GM12878 (cell line): Measurements from ENCODE around the gene ATXN1.

Experiments used
- BRCA1 ChIP-seq: IDR thresholded peaks from 2 replicates; pipeline ENCODE4 v1.6.1; 2011; ENCODE audit warnings: low read depth, low read length, improper control_type of control experiment
- CTCF ChIP-seq, 3 experiments: IDR thresholded peaks in 2 of 3; conservative IDR thresholded peaks in 1 of 3; 2 replicates each; pipeline ENCODE4 v1.5.1; 2011; ENCODE audit warnings: low read depth in 3 of 3, low read length in 3 of 3, mild to moderate bottlenecking in 3 of 3, control low read depth in 2 of 3, moderate library complexity in 2 of 3, inconsistent platforms in 1 of 3, mixed read lengths in 1 of 3; ENCODE audit not compliant: control insufficient read depth in 2 of 3, insufficient read depth in 1 of 3; ENCODE audit errors: extremely low read depth in 1 of 3
- EP300 ChIP-seq, 2 experiments: fragments of 150-350 bp in 1 of 2; IDR thresholded peaks; 2 replicates each; pipeline ENCODE4 v1.6.1; 2011 to 2012; ENCODE audit warnings: low read depth in 2 of 2, low read length in 2 of 2, borderline replicate concordance in 1 of 2, improper control_type of control experiment in 1 of 2, inconsistent platforms in 1 of 2; ENCODE audit not compliant: control insufficient read depth in 1 of 2
- EZH2 ChIP-seq: IDR thresholded peaks from 2 replicates; pipeline ENCODE4 v1.6.1; 2012; ENCODE audit warnings: low read depth, mild to moderate bottlenecking, control low read depth, inconsistent platforms, low read length, borderline replicate concordance; ENCODE audit not compliant: control insufficient read depth
- LARP7 ChIP-seq: fragments of 450-650 bp; IDR thresholded peaks from 2 replicates; pipeline ENCODE4 v1.6.1; 2017; ENCODE audit warnings: mild to moderate bottlenecking
- MAX ChIP-seq: IDR thresholded peaks from 2 replicates; pipeline ENCODE4 v1.6.1; 2012; ENCODE audit warnings: low read depth, low read length, improper control_type of control experiment
- MEF2A ChIP-seq: IDR thresholded peaks from 2 replicates; pipeline ENCODE4 v1.6.1; 2011; ENCODE audit warnings: low read depth, mild to moderate bottlenecking, low read length, moderate library complexity; ENCODE audit not compliant: insufficient read depth
- NFYB ChIP-seq: IDR thresholded peaks from 2 replicates; pipeline ENCODE4 v1.6.1; 2011; ENCODE audit warnings: low read depth, mild to moderate bottlenecking, low read length, improper control_type of control experiment, moderate library complexity; ENCODE audit not compliant: insufficient read depth
- NR2C1 ChIP-seq: fragments of 450-650 bp; IDR thresholded peaks from 2 replicates; pipeline ENCODE4 v1.6.1; 2017; ENCODE audit warnings: antibody characterized with exemption, mild to moderate bottlenecking, moderate library complexity
- POLR2A ChIP-seq: IDR thresholded peaks from 2 replicates; pipeline ENCODE4 v1.6.1; 2011; ENCODE audit warnings: low read depth, mild to moderate bottlenecking, low read length
- SIN3A ChIP-seq: IDR thresholded peaks from 2 replicates; pipeline ENCODE4 v1.6.1; 2012; ENCODE audit warnings: low read depth, low read length, improper control_type of control experiment
- TCF7 ChIP-seq: IDR thresholded peaks from 2 replicates; pipeline ENCODE4 v1.6.1; 2014; ENCODE audit warnings: antibody characterized with exemption, borderline replicate concordance
- TF ChIP-seq, protein P1 (sequence below): IDR thresholded peaks from 2 replicates; pipeline ENCODE4 v1.6.1; 2012; ENCODE audit warnings: mild to moderate bottlenecking, low read depth, low read length

DNA sequence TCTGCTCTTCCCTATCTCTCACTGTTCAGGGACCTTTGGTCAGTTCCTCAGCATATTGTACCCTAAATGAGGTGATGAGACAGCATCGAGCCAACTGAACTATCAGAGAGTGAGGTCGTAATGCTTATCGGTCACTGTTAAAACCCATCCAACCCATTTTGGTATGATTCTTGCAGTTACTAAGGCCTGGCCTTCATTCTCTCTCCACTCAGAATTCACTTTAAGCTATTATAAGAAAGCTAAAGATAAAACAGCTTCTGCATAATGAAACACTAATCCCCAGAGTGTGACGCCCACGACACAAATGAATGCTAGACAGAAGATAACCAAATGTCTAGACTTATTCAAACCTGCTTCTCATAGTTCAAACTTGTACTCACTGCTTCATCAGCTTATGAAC is 347.1 kb downstream of the ATXN1 start:
- TF ChIP-seq CTCF (IDR thresholded peaks at IDR 0.05 in 2 of 3, conservative IDR thresholded peaks at IDR 0.05 in 1 of 3; ENCODE audit: control insufficient read depth in 2 of 3, extremely low read depth in 1 of 3, insufficient read depth in 1 of 3, low read depth in 3 of 3, low read length in 3 of 3) (no peak), TCF7 (no peak), POLR2A (peak; percentile 33; the same call in 1 of the 2 replicates), SIN3A (no peak), BRCA1 (no peak), MEF2A (peak; percentile 89), NR2C1 (no peak), EP300 (IDR thresholded peaks at IDR 0.05; ENCODE audit: borderline replicate concordance in 1 of 2, control insufficient read depth in 1 of 2, low read depth in 2 of 2, low read length in 2 of 2) (peak in 1 of 2 experiments; percentile 22; a peak in 1 of 4 replicates), EZH2 (no peak), MAX (no peak), NFYB (no peak), LARP7 (no peak)
- TF ChIP-seq, protein P1, sequence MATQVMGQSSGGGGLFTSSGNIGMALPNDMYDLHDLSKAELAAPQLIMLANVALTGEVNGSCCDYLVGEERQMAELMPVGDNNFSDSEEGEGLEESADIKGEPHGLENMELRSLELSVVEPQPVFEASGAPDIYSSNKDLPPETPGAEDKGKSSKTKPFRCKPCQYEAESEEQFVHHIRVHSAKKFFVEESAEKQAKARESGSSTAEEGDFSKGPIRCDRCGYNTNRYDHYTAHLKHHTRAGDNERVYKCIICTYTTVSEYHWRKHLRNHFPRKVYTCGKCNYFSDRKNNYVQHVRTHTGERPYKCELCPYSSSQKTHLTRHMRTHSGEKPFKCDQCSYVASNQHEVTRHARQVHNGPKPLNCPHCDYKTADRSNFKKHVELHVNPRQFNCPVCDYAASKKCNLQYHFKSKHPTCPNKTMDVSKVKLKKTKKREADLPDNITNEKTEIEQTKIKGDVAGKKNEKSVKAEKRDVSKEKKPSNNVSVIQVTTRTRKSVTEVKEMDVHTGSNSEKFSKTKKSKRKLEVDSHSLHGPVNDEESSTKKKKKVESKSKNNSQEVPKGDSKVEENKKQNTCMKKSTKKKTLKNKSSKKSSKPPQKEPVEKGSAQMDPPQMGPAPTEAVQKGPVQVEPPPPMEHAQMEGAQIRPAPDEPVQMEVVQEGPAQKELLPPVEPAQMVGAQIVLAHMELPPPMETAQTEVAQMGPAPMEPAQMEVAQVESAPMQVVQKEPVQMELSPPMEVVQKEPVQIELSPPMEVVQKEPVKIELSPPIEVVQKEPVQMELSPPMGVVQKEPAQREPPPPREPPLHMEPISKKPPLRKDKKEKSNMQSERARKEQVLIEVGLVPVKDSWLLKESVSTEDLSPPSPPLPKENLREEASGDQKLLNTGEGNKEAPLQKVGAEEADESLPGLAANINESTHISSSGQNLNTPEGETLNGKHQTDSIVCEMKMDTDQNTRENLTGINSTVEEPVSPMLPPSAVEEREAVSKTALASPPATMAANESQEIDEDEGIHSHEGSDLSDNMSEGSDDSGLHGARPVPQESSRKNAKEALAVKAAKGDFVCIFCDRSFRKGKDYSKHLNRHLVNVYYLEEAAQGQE, result no peak
